Middle frontal gyrus (tissue), 1 donor: ENCODE measurements around the gene NME7.
"Not testable (repeated sequence)": the region's sequence is repeated elsewhere in the genome, so short reads cannot be mapped to it uniquely, and the experiment has no call there.

ENCODE experiments used
- DNase-seq: peaks from one replicate; pipeline ENCODE4 v3.0.0-alpha.2; 2015; ENCODE audit warnings: low spot score; ENCODE audit errors: extremely low spot score

NME7 gene

GRCh38 chr1:169307176-169307575, 60.4 kb downstream of the NME7 start:
- DNase-seq: no peak

GRCh38 chr1:169305948-169306347, 61.6 kb downstream of the NME7 start:
- no peak for DNase-seq

GRCh38 chr1:169305356-169305755, 62.2 kb downstream of the NME7 start:
- no peak for DNase-seq

- DNase-seq: no peak
These were observed 66.7 kb downstream of the NME7 start for GRCh38 chr1:169300854-169301253.

DNA sequence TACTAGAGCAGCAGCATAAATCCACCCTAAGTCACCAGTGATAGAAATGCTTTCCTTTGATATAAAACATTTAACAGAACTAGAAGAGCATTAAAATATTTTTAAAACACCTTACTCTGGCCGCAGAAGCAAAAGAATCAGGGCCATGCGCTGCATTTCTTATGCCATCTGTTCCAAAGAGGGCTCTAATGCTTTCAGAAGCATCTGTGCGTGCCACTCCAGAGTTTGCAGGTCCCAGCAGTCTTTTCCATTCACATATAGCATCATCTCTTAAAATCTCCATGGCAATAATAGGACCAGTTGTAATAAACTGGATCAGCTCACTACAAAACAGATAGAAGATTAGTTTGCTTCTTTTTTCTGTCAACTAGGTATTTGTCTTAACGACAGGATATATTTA, 69.2 kb downstream of the NME7 start:
- DNase-seq: no peak

DNA sequence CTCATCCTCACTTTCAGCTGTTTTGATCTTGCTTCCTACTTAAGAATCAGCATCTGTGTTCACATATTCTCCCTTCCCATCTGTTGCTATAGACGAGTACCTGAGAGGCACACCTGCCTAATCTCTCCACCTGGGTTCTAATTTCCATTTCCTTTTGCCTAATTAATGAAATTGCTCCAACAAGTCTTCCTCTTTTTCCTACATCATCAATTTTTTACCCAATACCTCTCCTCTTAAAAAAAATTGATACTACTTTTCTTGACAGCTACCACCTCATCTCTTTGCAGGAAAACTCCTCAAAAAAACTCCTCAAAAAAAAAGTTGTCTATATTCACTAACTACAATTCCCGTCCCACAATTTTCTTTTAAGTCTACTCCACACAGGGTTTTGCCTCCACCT, 71.8 kb downstream of the NME7 start:
- no peak for DNase-seq

GRCh38 chr1:169295425-169295824, 72.2 kb downstream of the NME7 start:
- no peak for DNase-seq

DNA sequence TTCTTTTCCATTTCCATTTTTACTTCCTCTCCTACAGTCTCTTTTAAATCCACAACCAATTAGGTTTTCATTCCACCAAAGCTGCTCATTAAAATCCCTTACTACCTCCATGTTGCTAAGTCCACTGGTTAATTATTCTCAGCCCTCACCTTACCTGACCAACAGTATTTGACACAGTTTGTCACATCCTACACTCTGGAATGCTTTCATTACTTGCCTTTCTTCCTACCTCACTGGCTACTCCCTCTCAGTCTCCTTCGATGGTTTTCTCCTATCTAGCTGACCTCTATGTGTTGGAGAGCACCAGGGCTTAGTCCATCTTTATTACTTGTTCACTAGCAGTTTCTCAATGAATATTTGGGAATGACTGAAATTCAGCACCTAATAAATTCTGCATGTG, 78.6 kb downstream of the NME7 start:
- no peak for DNase-seq

- DNase-seq: no peak
These were observed 79.6 kb downstream of the NME7 start for GRCh38 chr1:169288011-169288414.

- DNase-seq: no peak
These were observed 80.3 kb downstream of the NME7 start for GRCh38 chr1:169287280-169287679.

GRCh38 chr1:169281562-169281961, 86.0 kb downstream of the NME7 start:
- DNase-seq: not testable (repeated sequence)

- DNase-seq: no peak
These were observed 96.5 kb downstream of the NME7 start for GRCh38 chr1:169271098-169271497.

- DNase-seq: no peak
These were observed 101.5 kb downstream of the NME7 start for GRCh38 chr1:169266133-169266532.

DNA sequence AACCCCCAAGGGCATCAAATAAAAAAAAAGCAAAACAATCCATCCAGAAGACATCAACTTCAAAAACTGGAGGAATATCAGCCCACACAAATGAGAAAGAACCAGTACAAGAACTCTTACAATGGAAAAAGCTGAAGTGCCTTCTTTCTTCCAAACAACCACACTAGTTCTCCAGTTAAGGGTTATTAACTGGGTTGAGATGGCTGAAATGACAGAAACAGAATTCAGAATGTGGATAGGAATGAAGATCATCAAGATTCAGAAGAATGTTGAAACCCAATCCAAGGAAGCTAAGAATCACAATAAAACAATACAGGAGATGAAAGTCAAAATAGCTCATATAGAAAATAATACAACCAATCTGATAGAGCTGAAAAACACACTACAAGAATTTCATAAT, 104.5 kb downstream of the NME7 start:
- no peak for DNase-seq

DNA sequence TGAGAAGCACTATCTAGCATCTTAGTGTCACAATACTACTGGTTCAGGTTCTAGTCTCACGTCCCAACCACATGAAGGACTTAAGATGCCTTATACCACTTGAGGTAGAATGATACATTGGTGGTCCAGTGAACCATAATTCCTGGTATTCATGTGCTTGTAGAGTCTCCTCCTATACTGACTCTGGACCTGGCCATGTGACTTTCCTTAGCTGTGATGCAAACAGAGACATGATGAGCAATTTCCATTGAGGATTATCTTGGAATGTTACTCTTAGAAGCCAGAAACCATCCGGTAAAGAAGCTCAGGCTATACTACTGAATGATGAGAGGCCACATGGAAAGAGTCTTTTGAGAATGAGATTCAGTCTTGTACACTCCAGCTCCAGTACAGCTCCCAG, 105.7 kb downstream of the NME7 start:
- no peak for DNase-seq

DNA sequence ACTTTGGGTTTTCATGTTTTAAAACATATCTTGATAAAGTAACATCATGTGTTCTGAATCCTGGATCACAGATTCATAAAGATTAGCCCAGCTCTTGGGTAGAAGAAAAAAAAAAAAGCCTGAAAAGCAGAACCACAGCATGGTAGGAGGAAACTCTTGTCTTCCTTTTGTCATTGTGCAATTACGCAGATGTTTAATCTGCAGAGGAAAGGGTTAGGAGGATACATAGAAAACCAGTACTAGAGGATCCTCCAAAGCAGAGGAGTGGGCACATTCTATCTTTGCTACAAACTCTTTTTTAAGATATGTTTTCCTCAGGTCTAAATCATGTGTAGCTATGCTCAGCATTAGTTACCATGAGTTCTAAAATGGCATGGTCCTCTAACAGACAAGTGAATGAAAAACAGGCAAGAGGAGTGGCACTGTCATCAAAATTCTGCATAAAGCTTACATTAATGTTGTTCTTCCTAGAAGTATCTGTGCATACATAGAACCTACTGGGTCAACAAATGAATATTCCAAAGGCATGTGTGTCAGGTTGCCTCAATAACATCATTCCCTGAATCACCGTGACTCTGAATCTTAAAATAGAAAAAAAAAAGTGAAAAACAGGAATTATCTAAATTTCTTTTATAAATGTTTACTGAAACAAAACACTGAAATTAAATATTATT, 107.0 kb downstream of the NME7 start:
- no peak for DNase-seq

DNA sequence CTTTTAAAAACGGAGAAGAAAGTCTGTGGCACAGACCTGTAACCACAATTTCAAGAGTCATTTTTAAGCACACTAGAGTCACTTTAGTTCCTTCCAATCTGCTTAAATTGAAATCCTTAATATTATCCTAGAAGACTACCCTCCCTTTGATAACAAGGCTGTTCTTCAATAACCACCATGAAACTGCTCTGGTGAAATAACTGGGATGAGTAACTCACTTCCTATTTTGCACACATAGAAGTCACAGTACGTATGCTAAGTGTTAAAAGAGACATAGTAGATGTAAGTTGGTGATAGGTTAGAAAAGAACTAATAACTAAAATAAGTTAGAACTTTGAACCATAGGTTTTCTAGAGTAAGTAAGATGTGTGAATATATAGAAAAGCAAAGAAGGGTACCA, 107.8 kb downstream of the NME7 start:
- no peak for DNase-seq

- no peak for DNase-seq
These were observed 116.8 kb downstream of the NME7 start for GRCh38 chr1:169250795-169251194.

- DNase-seq: no peak
These were observed 117.6 kb downstream of the NME7 start for GRCh38 chr1:169250022-169250421.

DNA sequence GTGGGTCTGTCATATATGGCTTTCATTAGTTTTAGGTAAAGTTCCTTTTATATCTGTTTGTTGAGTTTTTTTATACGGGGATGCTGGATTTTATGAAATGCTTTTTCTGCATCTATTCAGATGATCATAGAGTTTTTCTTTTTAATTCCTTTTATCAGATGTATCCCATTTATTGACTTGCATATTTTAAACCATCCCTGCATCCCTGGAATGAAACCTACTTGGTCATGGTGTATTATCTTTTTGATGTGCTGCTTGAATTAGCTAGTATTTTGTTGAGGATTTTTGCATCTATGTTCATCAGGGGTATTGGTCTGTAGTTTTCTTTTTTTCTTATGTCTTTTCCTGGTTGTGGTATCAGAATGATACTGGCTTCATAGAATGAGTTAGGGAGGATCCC, 118.0 kb downstream of the NME7 start:
- no peak for DNase-seq

DNA sequence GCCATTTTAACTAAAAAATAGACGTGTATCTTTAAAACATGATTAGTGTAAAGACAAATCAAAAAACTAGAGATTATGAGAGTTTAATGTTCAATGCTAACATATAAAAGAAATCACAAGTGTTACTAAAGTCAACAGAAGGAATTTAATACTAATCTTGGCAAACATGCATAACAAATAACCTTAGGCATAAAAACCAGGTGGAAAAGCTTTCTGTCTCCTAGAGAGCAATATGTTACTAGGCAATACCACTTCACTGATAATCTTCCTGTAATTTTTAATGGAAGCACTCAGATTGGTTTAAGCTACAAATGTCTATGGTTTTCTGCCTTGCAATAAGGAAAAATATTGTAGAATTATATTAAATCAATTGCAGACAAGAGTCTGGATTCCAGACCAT, 121.9 kb downstream of the NME7 start:
- DNase-seq: no peak

DNA sequence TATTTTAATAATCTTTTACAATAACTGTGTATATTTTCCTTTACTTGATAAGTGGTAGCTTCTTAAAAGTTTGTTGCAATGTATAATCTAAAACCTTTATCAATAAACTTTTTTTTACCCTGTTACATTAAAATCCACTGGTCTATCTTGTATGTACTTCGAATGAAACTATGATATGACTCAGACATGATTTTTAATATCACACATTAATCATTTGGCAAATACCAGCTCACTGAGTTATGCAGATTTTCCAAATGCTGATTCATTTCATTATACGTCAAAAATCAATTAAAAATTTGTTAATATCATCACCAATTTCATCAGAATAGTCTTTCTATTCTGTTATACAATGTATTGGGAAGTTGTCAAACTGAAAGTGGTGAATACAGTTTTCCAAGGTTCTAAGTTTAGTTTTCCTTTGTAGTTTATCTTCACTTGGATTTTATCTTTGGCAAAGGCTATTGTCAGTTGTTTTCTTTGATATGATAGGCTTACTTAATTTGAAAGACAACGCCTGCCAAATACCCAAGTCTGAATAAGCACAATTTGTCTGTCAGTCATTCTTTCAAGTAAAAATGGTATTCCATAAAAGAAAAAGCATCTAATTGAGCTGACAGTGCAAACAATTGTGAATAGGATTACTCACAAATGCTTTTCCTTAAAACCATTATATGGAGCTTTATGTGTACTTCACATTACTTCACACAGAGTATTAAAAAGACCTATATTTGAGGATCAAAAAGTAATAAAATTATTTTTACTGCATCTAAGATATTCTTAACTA, 127.0 kb downstream of the NME7 start:
- no peak for DNase-seq

GRCh38 chr1:169236880-169237279, 130.7 kb downstream of the NME7 start:
- DNase-seq: no peak
